ENCODE data around the gene ANGPTL4.
"Not testable (repeated sequence)": the region's sequence is repeated elsewhere in the genome, so short reads cannot be mapped to it uniquely, and the experiment has no call there.

Gene ANGPTL4

GRCh38 chr19:8363803-8364771, at the start of gene ANGPTL4:
Gene ANGPTL4, plus strand, starts transcription at chr19:8364155. Its CDS starts 167 bp downstream, at chr19:8364322.
- DNase-seq (ENCODE audit: low read depth, low spot score), result no peak

- not testable (repeated sequence) for DNase-seq (ENCODE audit: low read depth, low spot score)
These were observed 48.8 kb upstream of the ANGPTL4 start for GRCh38 chr19:8314981-8315640.

- no peak for DNase-seq (ENCODE audit: low read depth, low spot score)
These were observed 47.4 kb upstream of the ANGPTL4 start for GRCh38 chr19:8316351-8317125.

- not testable (repeated sequence) for DNase-seq (ENCODE audit: low read depth, low spot score)
These were observed 45.1 kb upstream of the ANGPTL4 start for GRCh38 chr19:8318835-8319234.

GRCh38 chr19:8319807-8320520, 44.0 kb upstream of the ANGPTL4 start:
- no peak for DNase-seq (ENCODE audit: low read depth, low spot score)

GRCh38 chr19:8320564-8321066, 43.3 kb upstream of the ANGPTL4 start:
- DNase-seq (ENCODE audit: low read depth, low spot score), result no peak

GRCh38 chr19:8321067-8321985, 42.6 kb upstream of the ANGPTL4 start, which contains the start of the genes NDUFA7 and RPS28:
Gene NDUFA7, minus strand, starts transcription at chr19:8321375. Its CDS starts 17 bp downstream, at chr19:8321358.
Gene RPS28, plus strand, starts transcription at chr19:8321496. Its CDS starts 35 bp downstream, at chr19:8321531.
- peak; percentile 90 for DNase-seq (ENCODE audit: low read depth, low spot score)

GRCh38 chr19:8321986-8322637, 41.8 kb upstream of the ANGPTL4 start:
- DNase-seq (ENCODE audit: low read depth, low spot score), result no peak

GRCh38 chr19:8322638-8322997, 41.3 kb upstream of the ANGPTL4 start:
- DNase-seq (ENCODE audit: low read depth, low spot score), result no peak

GRCh38 chr19:8323781-8324185, 40.2 kb upstream of the ANGPTL4 start:
- DNase-seq (ENCODE audit: low read depth, low spot score), result no peak

- DNase-seq (ENCODE audit: low read depth, low spot score), result no peak
These were observed 39.5 kb upstream of the ANGPTL4 start for GRCh38 chr19:8324186-8325050.

- no peak for DNase-seq (ENCODE audit: low read depth, low spot score)
These were observed 38.5 kb upstream of the ANGPTL4 start for GRCh38 chr19:8325454-8325853.

- no peak for DNase-seq (ENCODE audit: low read depth, low spot score)
These were observed 34.0 kb upstream of the ANGPTL4 start for GRCh38 chr19:8329996-8330395.

- no peak for DNase-seq (ENCODE audit: low read depth, low spot score)
These were observed 32.6 kb upstream of the ANGPTL4 start for GRCh38 chr19:8331263-8331845.

GRCh38 chr19:8332976-8333766, 30.8 kb upstream of the ANGPTL4 start:
- no peak for DNase-seq (ENCODE audit: low read depth, low spot score)

- no peak for DNase-seq (ENCODE audit: low read depth, low spot score)
These were observed 30.0 kb upstream of the ANGPTL4 start for GRCh38 chr19:8333767-8334457.

All from brain pericyte (primary cell).